ENCODE measurements around the gene FCHSD2. TPM values are rescaled to one million over a fixed set of nuclear protein-coding genes. Genes with fewer than 3 reads are reported as not detected.
"Not testable (repeated sequence)": the region's sequence is repeated elsewhere in the genome, so short reads cannot be mapped to it uniquely, and the experiment has no call there.

FCHSD2 gene
- total and polyA plus RNA-seq, 2 of the 13 experiments (the other 11 are each of a cell fraction or from before 2014, with no cell fraction given) = 20.5 to 24.8 TPM

GRCh38 chr11:72859126-72859525 is 283.0 kb downstream of the FCHSD2 start:
- no peaks in the 10 kb centered on the region for H3K9me3 ChIP-seq (ENCODE audit: low read length)
- no peak overlapping the region for H3K9ac ChIP-seq (ENCODE audit: insufficient read depth, low read depth, low read length)
- intact Hi-C loops (cut with micrococcal nuclease; ENCODE audit: unreplicated experiment) = no loop called here
- in situ Hi-C loops (cut with HindIII; ENCODE audit: extremely low pct_ligation_motif_present, low pct_unique_long_range_greater_than_20kb) = no loop called here
- TF ChIP-seq REPIN1 (CRISPR knock-in tag; IDR thresholded peaks at IDR 0.05; ENCODE audit: borderline replicate concordance, low read depth) (no peak), AKAP8 (CRISPR knock-in tag; IDR thresholded peaks at IDR 0.05) (no peak), ZSCAN30 (CRISPR knock-in tag; IDR thresholded peaks at IDR 0.05) (no peak), JUND (CRISPR knock-in tag; IDR thresholded peaks at IDR 0.05) (no peak), AGO2 (optimal IDR thresholded peaks at IDR 0.05; ENCODE audit: low read depth, low read length) (no peak), ZNF276 (CRISPR knock-in tag; IDR thresholded peaks at IDR 0.05; ENCODE audit: low read depth) (no peak), MAFF (IDR thresholded peaks at IDR 0.05; ENCODE audit: low read depth, low read length) (no peak), RAD51 (IDR thresholded peaks at IDR 0.05; ENCODE audit: borderline replicate concordance) (no peak)
- TF ChIP-seq, protein P1, sequence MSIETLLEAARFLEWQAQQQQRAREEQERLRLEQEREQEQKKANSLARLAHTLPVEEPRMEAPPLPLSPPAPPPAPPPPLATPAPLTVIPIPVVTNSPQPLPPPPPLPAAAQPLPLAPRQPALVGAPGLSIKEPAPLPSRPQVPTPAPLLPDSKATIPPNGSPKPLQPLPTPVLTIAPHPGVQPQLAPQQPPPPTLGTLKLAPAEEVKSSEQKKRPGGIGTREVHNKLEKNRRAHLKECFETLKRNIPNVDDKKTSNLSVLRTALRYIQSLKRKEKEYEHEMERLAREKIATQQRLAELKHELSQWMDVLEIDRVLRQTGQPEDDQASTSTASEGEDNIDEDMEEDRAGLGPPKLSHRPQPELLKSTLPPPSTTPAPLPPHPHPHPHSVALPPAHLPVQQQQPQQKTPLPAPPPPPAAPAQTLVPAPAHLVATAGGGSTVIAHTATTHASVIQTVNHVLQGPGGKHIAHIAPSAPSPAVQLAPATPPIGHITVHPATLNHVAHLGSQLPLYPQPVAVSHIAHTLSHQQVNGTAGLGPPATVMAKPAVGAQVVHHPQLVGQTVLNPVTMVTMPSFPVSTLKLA (IDR thresholded peaks at IDR 0.05) = no peak
- H4K20me1 ChIP-seq (ENCODE audit: insufficient read depth, low read length) = no peaks in the 10 kb centered on the region; the same call in 1 of the 2 replicates
- H3K79me2 ChIP-seq (ENCODE audit: insufficient read depth, low read length) = no peaks in the 10 kb centered on the region
- 98% methylated on average over 3 of the region's 3 CpGs for WGBS (ENCODE audit: low lambda C conversion rate)
- H3K4me1 ChIP-seq (ENCODE audit: insufficient read depth, low read length) = no peaks in the 10 kb centered on the region
- H3K36me3 ChIP-seq (replicated peaks in 1 of 2; ENCODE audit: control insufficient read depth in 1 of 2, insufficient read depth in 2 of 2, low read length in 2 of 2) = peaks cover 11 to 27% of the 10 kb centered on the region in 2 experiments
- H3K27me3 ChIP-seq (ENCODE audit: control insufficient read depth in 1 of 2, insufficient read depth in 2 of 2, low read length in 2 of 2) = no peaks in the 10 kb centered on the region
- CTCF ChIA-PET (ENCODE audit: low intra/inter-chr PET ratio, low total read pairs) = no interaction called here
- POLR2A ChIA-PET = interaction anchor here (0.6 kb wide), 1 partner anchor 155 kb away, joined by 3 read pairs; no protein-coding TSS in a partner anchor
- H2AFZ ChIP-seq (ENCODE audit: low read length) = no peak overlapping the region
- FAIRE-seq = no peak
- no peak for ATAC-seq
- H3K27ac ChIP-seq (ENCODE audit: extremely low read length, insufficient read depth, low read length) = no peak overlapping the region
- DNase-seq (ENCODE audit: low spot score) = no peak
- BruUV-seq (replicated peaks) = no TSS peak
- no peak overlapping the region for H3K4me2 ChIP-seq (ENCODE audit: low read depth, low read length)
- H3K4me3 ChIP-seq (replicated peaks in 1 of 3; ENCODE audit: insufficient read depth in 1 of 3, low read depth in 2 of 3, low read length in 3 of 3) = no peak overlapping the region

- in situ Hi-C loops (cut with HindIII; ENCODE audit: extremely low pct_ligation_motif_present, low pct_unique_long_range_greater_than_20kb); FAIRE-seq; H3K9me3 ChIP-seq (ENCODE audit: low read length); DNase-seq (ENCODE audit: low spot score); H4K20me1 ChIP-seq (ENCODE audit: insufficient read depth, low read length); H3K79me2 ChIP-seq (ENCODE audit: insufficient read depth, low read length); H3K4me1 ChIP-seq (ENCODE audit: insufficient read depth, low read length); ATAC-seq; BruUV-seq (replicated peaks); H3K27me3 ChIP-seq (ENCODE audit: control insufficient read depth in 1 of 2, insufficient read depth in 2 of 2, low read length in 2 of 2); H3K9ac ChIP-seq (ENCODE audit: insufficient read depth, low read depth, low read length); intact Hi-C loops (cut with micrococcal nuclease; ENCODE audit: unreplicated experiment); POLR2A ChIA-PET; CTCF ChIA-PET (ENCODE audit: low intra/inter-chr PET ratio, low total read pairs); H3K4me2 ChIP-seq (ENCODE audit: low read depth, low read length); H2AFZ ChIP-seq (ENCODE audit: low read length); H3K4me3 ChIP-seq (replicated peaks in 1 of 3; ENCODE audit: insufficient read depth in 1 of 3, low read depth in 2 of 3, low read length in 3 of 3); H3K27ac ChIP-seq (ENCODE audit: extremely low read length, insufficient read depth, low read length): not testable (repeated sequence)
- peaks cover 11 to 28% of the 10 kb centered on the region in 2 experiments for H3K36me3 ChIP-seq (replicated peaks in 1 of 2; ENCODE audit: control insufficient read depth in 1 of 2, insufficient read depth in 2 of 2, low read length in 2 of 2)
- 96% methylated on average over 2 of the region's 2 CpGs for WGBS (ENCODE audit: low lambda C conversion rate)
Measured at GRCh38 chr11:72858267-72858666, 283.9 kb downstream of the FCHSD2 start.
